HG03095 (cell line): ENCODE data around the gene SIGLEC12.

Experiments
- ATAC-seq: cut with Tn5 transposase; IDR thresholded peaks from one replicate; pipeline ENCODE4 v1.9.1; 2021; ENCODE audit warnings: moderate library complexity; ENCODE audit not compliant: unreplicated experiment

The SIGLEC12 gene

GRCh38 chr19:51501594-51502263 lies at the start of gene SIGLEC12:
Gene SIGLEC12, minus strand, starts transcription at chr19:51501800. Its CDS starts 67 bp downstream, at chr19:51501733.
- no peak for ATAC-seq

GRCh38 chr19:51550848-51551672 lies 49.5 kb upstream of the SIGLEC12 start:
- ATAC-seq: no peak

- ATAC-seq: no peak
Observed at GRCh38 chr19:51549533-51550324, 48.1 kb upstream of the SIGLEC12 start.

GRCh38 chr19:51548891-51549305 lies 47.3 kb upstream of the SIGLEC12 start:
- no peak for ATAC-seq

- no peak for ATAC-seq
Observed at GRCh38 chr19:51548213-51548651, 46.6 kb upstream of the SIGLEC12 start.

- ATAC-seq: no peak
Observed at GRCh38 chr19:51547397-51548212, 46.0 kb upstream of the SIGLEC12 start.

GRCh38 chr19:51546650-51547396 lies 45.2 kb upstream of the SIGLEC12 start:
- ATAC-seq: no peak

GRCh38 chr19:51546107-51546649 lies 44.6 kb upstream of the SIGLEC12 start:
- ATAC-seq: no peak

GRCh38 chr19:51544038-51544437 lies 42.4 kb upstream of the SIGLEC12 start:
- no peak for ATAC-seq

GRCh38 chr19:51542699-51543098 lies 41.1 kb upstream of the SIGLEC12 start:
- no peak for ATAC-seq

- ATAC-seq: no peak
Observed at GRCh38 chr19:51541458-51542357, 40.1 kb upstream of the SIGLEC12 start.

- ATAC-seq: no peak
Observed at GRCh38 chr19:51539821-51540366, 38.3 kb upstream of the SIGLEC12 start.

GRCh38 chr19:51535535-51535934 lies 33.9 kb upstream of the SIGLEC12 start:
- no peak for ATAC-seq

- peak; percentile 80 for ATAC-seq
Observed at GRCh38 chr19:51531349-51532315, 30.0 kb upstream of the SIGLEC12 start, which contains the start of gene SIGLEC6. Gene SIGLEC6, minus strand, starts transcription at chr19:51531670. Its CDS starts 22 bp downstream, at chr19:51531648.

- ATAC-seq: no peak
Observed at GRCh38 chr19:51530616-51531015, 29.0 kb upstream of the SIGLEC12 start.

GRCh38 chr19:51529301-51529700 lies 27.7 kb upstream of the SIGLEC12 start:
- no peak for ATAC-seq

GRCh38 chr19:51525651-51526050 lies 24.1 kb upstream of the SIGLEC12 start:
- ATAC-seq: no peak
